NCI-H82 treated with DMSO at 0.1 percent for 48 hours (cell line): Measurements from ENCODE around the gene FAM83D.
"Not testable (repeated sequence)": the region's sequence is repeated elsewhere in the genome, so short reads cannot be mapped to it uniquely, and the experiment has no call there.

ENCODE experiments used
- DNase-seq: peaks from one replicate; lab custom pipeline; 2025; ENCODE audit not compliant: unreplicated experiment; lab: John Stamatoyannopoulos, UW

FAM83D gene

GRCh38 chr20:38962044-38962927 is 36.1 kb downstream of the FAM83D start, which contains the start of gene DHX35:
Gene DHX35, plus strand, starts transcription at chr20:38962344. Its CDS starts 24 bp downstream, at chr20:38962368.
- peak; percentile 92 for DNase-seq

DNA sequence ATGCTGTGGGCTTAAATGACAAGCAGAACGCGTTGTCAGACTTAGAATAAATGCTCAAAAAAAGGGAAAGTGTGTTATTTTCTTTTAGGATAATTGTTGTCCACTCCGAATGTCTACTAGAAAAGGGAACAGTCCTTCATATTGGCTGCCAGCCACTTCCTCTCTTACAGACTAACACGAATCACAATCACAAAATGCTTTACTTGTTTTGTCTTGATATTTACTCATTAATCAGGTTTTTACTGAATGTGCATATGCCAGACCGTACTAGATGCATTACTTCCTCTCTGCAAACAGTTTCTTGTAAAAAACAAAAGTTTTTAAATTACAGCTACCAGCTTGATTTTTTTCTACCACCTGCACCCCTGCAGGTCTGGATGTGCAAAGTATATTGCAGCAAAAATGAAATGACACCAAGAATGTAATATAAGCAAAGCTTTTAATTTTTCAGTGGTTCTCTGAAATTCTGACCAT is 36.7 kb downstream of the FAM83D start:
- no peak for DNase-seq

GRCh38 chr20:38963745-38964144 is 37.5 kb downstream of the FAM83D start:
- DNase-seq = no peak

DNA sequence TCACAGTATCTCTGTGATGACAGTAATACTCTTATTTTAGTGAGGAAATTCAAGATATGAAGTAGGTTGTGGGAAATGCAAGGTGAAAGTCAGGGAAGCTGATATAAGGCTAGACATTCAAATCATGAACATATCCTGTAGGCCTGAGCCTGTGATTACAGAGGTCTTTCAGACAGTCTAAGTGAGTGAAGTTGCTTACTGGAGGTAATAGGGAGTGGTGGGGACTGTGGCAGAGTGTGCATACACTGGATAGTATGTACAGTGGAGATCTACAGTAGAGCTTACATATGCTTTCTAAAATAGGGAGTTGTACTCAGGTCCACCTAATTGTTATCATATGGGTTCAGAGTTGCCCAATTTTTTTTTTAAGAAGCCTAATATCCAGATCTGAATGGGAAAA is 39.0 kb downstream of the FAM83D start:
- no peak for DNase-seq

- DNase-seq = no peak
Measured at GRCh38 chr20:38968090-38968489, 41.9 kb downstream of the FAM83D start.

GRCh38 chr20:38969708-38970107 is 43.5 kb downstream of the FAM83D start:
- no peak for DNase-seq

DNA sequence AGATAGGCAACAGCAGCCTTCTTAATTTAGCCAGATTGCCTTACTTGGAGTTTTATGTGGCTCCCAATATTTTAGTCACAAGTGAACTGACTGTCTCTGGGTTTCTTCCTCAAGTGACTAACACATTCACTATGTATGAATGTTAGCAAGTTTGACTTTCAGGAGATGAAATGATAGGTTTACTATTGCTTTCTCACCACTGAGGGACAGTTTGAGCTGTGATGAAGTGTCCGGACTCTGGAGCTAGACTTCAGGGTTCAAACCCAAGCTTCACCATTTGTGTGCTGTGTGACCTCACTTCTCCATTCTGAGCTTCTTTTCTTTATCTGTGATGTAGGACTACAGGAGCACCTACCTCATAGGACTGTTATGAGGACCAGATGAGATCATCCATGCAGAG is 44.1 kb downstream of the FAM83D start:
- DNase-seq = no peak

GRCh38 chr20:38973107-38973506 is 46.9 kb downstream of the FAM83D start:
- no peak for DNase-seq

DNA sequence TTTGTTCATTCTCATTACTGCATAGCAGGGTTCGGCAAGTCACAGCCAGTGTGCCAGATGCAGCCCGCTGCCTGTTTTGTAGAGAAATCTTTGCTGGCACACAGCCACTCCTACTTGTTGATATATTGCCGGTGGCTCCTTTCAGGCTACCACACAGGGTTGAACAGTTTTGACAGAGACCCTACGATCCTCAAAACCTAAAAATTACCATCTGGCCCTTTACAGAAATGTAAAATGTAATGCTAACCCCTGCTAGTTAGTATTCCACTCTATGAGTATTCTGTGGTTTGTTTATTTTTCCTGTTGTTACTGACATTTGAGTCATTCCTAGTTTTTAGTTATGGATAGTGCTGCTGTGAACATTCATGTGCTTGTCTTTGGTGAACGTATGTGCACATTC is 47.4 kb downstream of the FAM83D start:
- no peak for DNase-seq

DNA sequence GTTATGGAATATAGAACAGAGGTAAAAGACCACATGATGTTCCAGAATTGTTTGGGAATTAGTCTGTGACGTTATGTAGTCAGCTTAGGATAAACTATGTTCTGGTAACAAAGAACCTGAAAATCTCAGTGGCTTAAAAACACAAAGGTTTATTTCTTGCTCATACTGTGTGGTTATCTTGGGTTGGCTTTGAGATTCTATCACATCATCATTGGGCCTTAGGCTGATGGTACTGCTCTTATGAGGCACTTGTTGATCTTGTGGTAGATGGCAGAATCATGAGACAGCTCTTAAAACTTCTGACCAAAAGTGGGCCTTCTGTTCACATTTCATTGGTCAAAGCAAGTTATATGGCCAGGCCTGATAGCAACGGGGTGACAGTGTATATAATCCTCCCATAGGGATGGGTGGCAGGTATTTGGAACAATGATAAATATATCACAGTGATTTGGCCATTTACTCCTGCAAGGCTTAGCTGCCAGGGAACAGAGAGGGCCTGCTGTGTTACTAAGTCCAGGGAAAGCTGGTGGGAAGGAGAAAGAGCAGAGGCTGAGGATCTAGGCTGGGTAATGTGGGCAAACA is 49.4 kb downstream of the FAM83D start:
- DNase-seq = no peak

DNA sequence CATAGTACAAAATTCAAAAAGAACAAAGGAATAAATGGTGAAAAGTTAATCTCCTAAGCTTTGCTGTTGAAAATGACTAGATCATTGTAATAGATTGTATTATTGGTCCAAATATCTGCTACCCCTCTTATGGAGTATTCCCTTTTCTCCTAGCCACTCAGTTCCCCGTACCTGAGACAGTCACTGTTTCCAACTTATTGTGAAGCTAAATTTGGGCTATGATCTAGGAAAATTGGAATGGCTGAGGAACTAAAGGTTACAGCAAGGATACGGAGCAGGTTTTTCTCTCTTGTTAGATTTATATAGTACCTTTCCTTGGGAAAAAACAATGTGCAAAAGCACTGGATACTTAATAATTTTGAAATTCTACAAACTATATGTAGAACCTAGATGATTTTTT is 53.2 kb downstream of the FAM83D start:
- no peak for DNase-seq

DNA sequence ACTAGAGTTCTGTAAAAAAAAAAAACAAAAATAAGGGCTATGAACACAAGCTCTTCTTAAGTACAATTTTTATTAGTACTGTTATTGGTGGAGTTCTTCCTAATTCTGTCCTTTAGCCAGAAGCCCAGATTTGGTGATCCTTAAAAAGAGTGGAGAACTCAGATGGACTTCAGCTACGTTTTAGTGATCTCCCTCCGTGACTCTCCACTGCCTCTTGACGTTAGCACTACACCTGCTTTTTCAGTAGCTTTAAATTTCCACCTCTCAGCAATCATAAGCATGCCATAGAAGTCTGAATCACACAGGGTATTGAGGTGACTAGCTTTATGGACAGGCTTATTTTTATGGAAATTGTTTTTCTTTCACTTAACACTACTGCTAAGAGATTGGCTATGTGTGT is 53.6 kb downstream of the FAM83D start:
- no peak for DNase-seq

- no peak for DNase-seq
Measured at GRCh38 chr20:38982291-38982690, 56.1 kb downstream of the FAM83D start.

DNA sequence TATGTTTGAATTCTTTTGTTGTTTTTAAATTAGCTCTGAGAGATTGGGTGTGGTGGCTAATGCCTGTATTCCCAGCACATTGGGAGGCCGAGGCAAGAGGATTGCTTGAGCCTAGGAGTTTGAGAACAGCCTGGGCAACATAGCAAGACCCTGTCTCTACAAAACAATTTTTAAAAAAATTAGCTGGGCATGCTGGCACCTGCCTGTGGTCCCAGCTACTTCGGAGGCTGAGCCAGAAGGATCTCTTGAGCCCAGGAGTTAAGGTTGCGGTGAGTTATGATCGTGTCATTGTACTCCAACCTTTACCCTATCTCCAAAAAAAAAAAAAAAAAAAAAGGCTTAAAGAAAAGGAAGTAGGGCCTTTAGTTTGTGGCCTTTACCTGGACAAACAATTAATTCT is 58.8 kb downstream of the FAM83D start:
- no peak for DNase-seq

DNA sequence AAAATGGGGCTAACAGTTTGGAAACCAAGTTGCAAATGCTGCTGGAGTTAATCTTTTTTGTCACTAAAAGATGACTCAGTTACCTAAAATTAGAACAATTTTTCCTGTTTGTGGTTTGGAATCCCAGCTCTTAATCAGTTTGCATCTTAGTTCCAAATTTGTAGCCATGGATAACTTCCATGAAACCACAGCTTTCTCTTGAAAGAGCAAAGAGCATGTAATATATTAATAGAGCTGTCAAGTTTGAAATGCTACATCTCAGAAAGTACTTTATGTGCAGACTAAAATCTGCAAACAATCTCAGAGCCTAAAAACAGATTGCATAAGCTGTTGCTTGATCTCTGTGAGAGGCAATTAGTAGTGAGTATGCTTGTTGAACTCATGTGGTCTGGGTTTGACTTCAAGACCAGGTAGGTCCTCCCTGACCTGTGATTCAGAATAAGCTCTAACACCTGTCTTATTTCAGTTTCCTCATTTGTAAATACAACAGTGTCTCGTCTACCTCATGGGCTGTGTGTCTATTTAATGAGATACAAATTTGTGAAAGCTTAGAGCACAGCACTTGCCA is 59.5 kb downstream of the FAM83D start:
- no peak for DNase-seq

GRCh38 chr20:38986663-38987062 is 60.4 kb downstream of the FAM83D start:
- no peak for DNase-seq

DNA sequence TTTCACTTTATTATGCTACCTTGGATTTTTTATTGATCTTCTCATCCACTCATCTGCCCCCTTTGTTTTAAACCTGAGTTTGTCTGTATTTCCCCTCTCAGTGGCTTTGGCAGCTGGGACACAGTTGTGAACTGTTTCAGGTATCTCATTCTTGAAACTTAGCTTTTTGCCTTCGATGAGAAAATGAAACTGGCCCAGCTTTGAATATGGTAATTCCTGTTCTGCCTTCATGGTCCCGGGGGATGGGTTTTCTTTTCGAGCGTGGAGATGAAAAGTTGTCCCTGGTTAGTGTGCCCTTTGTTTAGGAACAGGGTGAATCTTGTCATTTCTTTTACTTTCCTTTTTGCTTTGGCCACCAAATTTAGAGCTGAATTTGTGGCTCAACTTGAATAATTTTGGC is 61.6 kb downstream of the FAM83D start:
- no peak for DNase-seq

- no peak for DNase-seq
Measured at GRCh38 chr20:38990728-38991127, 64.5 kb downstream of the FAM83D start.

GRCh38 chr20:38991814-38992704 is 65.8 kb downstream of the FAM83D start:
- DNase-seq = no peak

- no peak for DNase-seq
Measured at GRCh38 chr20:38995536-38996044, 69.4 kb downstream of the FAM83D start.

- not testable (repeated sequence) for DNase-seq
Measured at GRCh38 chr20:38996866-38997265, 70.6 kb downstream of the FAM83D start.
